ENCODE data around the gene PTAFR. TPM values are rescaled to one million over a fixed set of nuclear protein-coding genes. Genes with fewer than 3 reads are reported as not detected.

Gene PTAFR
- total RNA-seq, 1 donor from 2014 or later = 1.5 TPM

GRCh38 chr1:28194326-28195035 is 18.0 kb upstream of the PTAFR start:
- Histone ChIP-seq H3K36me3 (peaks cover 14% of the 10 kb centered on the region), H3K27ac (replicated peaks) (no peak overlapping the region), H3K9me3 (replicated peaks) (no peaks in the 10 kb centered on the region), H3K4me1 (peaks cover 15% of the 10 kb centered on the region), H3K4me3 (no peak overlapping the region), H3K27me3 (ENCODE audit: low read depth) (no peaks in the 10 kb centered on the region)
- no peak for TF ChIP-seq CTCF (IDR thresholded peaks at IDR 0.05; ENCODE audit: borderline replicate concordance)
- DNase-seq = no peak
- intact Hi-C loops (cut with micrococcal nuclease) = no loop called here

- no peak for DNase-seq
- Histone ChIP-seq H3K27me3 (ENCODE audit: low read depth) (no peaks in the 10 kb centered on the region), H3K4me1 (peaks cover 15% of the 10 kb centered on the region), H3K27ac (replicated peaks) (no peak overlapping the region), H3K9me3 (replicated peaks) (no peaks in the 10 kb centered on the region), H3K4me3 (no peak overlapping the region), H3K36me3 (peaks cover 7% of the 10 kb centered on the region)
- no peak for TF ChIP-seq CTCF (IDR thresholded peaks at IDR 0.05; ENCODE audit: borderline replicate concordance)
- intact Hi-C loops (cut with micrococcal nuclease) = no loop called here
Observed at GRCh38 chr1:28193701-28194161, 17.2 kb upstream of the PTAFR start.

GRCh38 chr1:28190996-28191645 is 14.6 kb upstream of the PTAFR start:
- intact Hi-C loops (cut with micrococcal nuclease) = no loop called here
- Histone ChIP-seq H3K9me3 (replicated peaks) (no peaks in the 10 kb centered on the region), H3K4me3 (no peak overlapping the region), H3K27me3 (ENCODE audit: low read depth) (no peaks in the 10 kb centered on the region), H3K36me3 (no peaks in the 10 kb centered on the region), H3K27ac (replicated peaks) (peak overlapping the region; percentile 41), H3K4me1 (peaks cover 9% of the 10 kb centered on the region)
- no peak for DNase-seq
- no peak for TF ChIP-seq CTCF (IDR thresholded peaks at IDR 0.05; ENCODE audit: borderline replicate concordance)

- Histone ChIP-seq H3K36me3 (no peaks in the 10 kb centered on the region), H3K27ac (replicated peaks) (peak overlapping the region; percentile 41), H3K27me3 (ENCODE audit: low read depth) (no peaks in the 10 kb centered on the region), H3K4me3 (no peak overlapping the region), H3K4me1 (peaks cover 9% of the 10 kb centered on the region), H3K9me3 (replicated peaks) (no peaks in the 10 kb centered on the region)
- intact Hi-C loops (cut with micrococcal nuclease) = no loop called here
- DNase-seq = no peak
- TF ChIP-seq CTCF (IDR thresholded peaks at IDR 0.05; ENCODE audit: borderline replicate concordance) = no peak
Observed at GRCh38 chr1:28190337-28190979, 14.0 kb upstream of the PTAFR start.

GRCh38 chr1:28185071-28185470 is 8.6 kb upstream of the PTAFR start:
- H3K9me3 ChIP-seq (replicated peaks) = no peaks in the 10 kb centered on the region
- no peak overlapping the region for H3K4me3 ChIP-seq
- no peak for DNase-seq
- no peaks in the 10 kb centered on the region for H3K36me3 ChIP-seq
- no peak overlapping the region for H3K27ac ChIP-seq (replicated peaks)
- intact Hi-C loops (cut with micrococcal nuclease) = no loop called here
- H3K27me3 ChIP-seq (ENCODE audit: low read depth) = no peaks in the 10 kb centered on the region
- TF ChIP-seq CTCF (IDR thresholded peaks at IDR 0.05; ENCODE audit: borderline replicate concordance) = no peak
- no peaks in the 10 kb centered on the region for H3K4me1 ChIP-seq

Measured in left ventricle myocardium inferior (tissue), 1 donor.